Thymus (tissue), 11 donors: ENCODE data around the gene NPAS1. TPM values are rescaled to one million over a fixed set of nuclear protein-coding genes. Genes with fewer than 3 reads are reported as not detected.
A peak's percentile ranks its signal among the peaks of the same experiment; 100 is the strongest.

Experiments used
- DNase-seq, 9 donors: peaks; one replicate each; pipeline ENCODE4 v3.0.0-alpha.2; 2013; ENCODE audit warnings: low spot score in 9 of 9, low read depth in 6 of 9, missing footprints in 1 of 9
- H3K27ac ChIP-seq, 2 donors: one replicate each; pipeline ENCODE4 v1.5.1; 2013; ENCODE audit warnings: control low read depth in 1 of 2, low read depth in 1 of 2, low read length in 1 of 2, mild to moderate bottlenecking in 1 of 2, moderate library complexity in 1 of 2
- H3K27me3 ChIP-seq, 2 donors: one replicate each; pipeline ENCODE4 v1.5.1; 2013; ENCODE audit warnings: low read length in 1 of 2; ENCODE audit not compliant: control insufficient read depth in 2 of 2, insufficient read depth in 1 of 2
- H3K36me3 ChIP-seq, 2 donors: one replicate each; pipeline ENCODE4 v1.5.1; 2013; ENCODE audit warnings: low read length in 1 of 2, mild to moderate bottlenecking in 1 of 2, moderate library complexity in 1 of 2; ENCODE audit not compliant: control insufficient read depth in 2 of 2, insufficient read depth in 2 of 2
- H3K4me1 ChIP-seq, 2 donors: one replicate each; pipeline ENCODE4 v1.5.1; 2013; ENCODE audit warnings: low read length in 2 of 2; ENCODE audit not compliant: control insufficient read depth in 2 of 2, insufficient read depth in 2 of 2
- H3K4me3 ChIP-seq, 2 donors: one replicate each; pipeline ENCODE4 v1.5.1; 2013; ENCODE audit warnings: low read length in 2 of 2, control low read depth in 1 of 2, mild to moderate bottlenecking in 1 of 2
- H3K9me3 ChIP-seq, 2 donors: one replicate each; pipeline ENCODE4 v1.5.1; 2013; ENCODE audit warnings: low read length in 1 of 2, mild to moderate bottlenecking in 1 of 2; ENCODE audit not compliant: control insufficient read depth in 2 of 2, insufficient read depth in 1 of 2
- WGBS: extraction: QIAGEN DNeasy Blood & Tissue Kit; methylation state at CpG from one replicate; pipeline ENCODE4 v1.1.7; 2013; 5-methylcytosine and 5-hydroxymethylcytosine counted together
- polyA plus RNA-seq: library from polyadenylated mRNA; stranded (reverse); fragments of 200-250 nt; gene quantifications from one replicate; pipeline ENCODE4 v1.2.3, GENCODE V29; 2013
- total RNA-seq: library from RNA; stranded (reverse); fragments of 120-200 nt; gene quantifications from one replicate; pipeline ENCODE4 v1.2.4, GENCODE V29; 2013
- donor health status: healthy.

Gene NPAS1
- total and polyA plus RNA-seq, 2 donors = 0.09 to 0.46 TPM

- WGBS = 93% methylated on average over 10 of the region's 10 CpGs
Measured at GRCh38 chr19:47093841-47094240, 74.2 kb downstream of the NPAS1 start.

GRCh38 chr19:47094557-47095475 is 75.2 kb downstream of the NPAS1 start:
- Histone ChIP-seq H3K9me3 (no peaks in the 10 kb centered on the region), H3K4me3 (no peak overlapping the region), H3K27ac (peak overlapping the region; percentile 60 to 61), H3K4me1 (peaks cover 10 to 28% of the 10 kb centered on the region in 2 donors), H3K27me3 (no peaks in the 10 kb centered on the region), H3K36me3 (peaks cover 59 to 81% of the 10 kb centered on the region in 2 donors)
- peak in 1 of 9 donors; percentile 37 for DNase-seq
- 40% methylated on average over 15 of the region's 15 CpGs for WGBS

More at GRCh38 chr19:47093841-47094240, 74.2 kb downstream of the NPAS1 start:
- H3K4me1 ChIP-seq = peaks cover 9 to 28% of the 10 kb centered on the region in 2 donors
- no peaks in the 10 kb centered on the region for H3K27me3 ChIP-seq
- peaks cover 68 to 89% of the 10 kb centered on the region in 2 donors for H3K36me3 ChIP-seq
- H3K27ac ChIP-seq = no peak overlapping the region
- no peak overlapping the region for H3K4me3 ChIP-seq
- H3K9me3 ChIP-seq = no peaks in the 10 kb centered on the region
- DNase-seq = no peak

Other genes with a start within 250 kb of the NPAS1 start
- 22.5 TPM for gene SLC1A5, start 231.2 kb upstream of the NPAS1 start, total RNA-seq
- gene SLC1A5, start 231.2 kb upstream of the NPAS1 start, polyA plus RNA-seq = 32.2 TPM
- gene AP2S1, start 169.0 kb upstream of the NPAS1 start, total RNA-seq = 106 TPM
- gene AP2S1, start 169.0 kb upstream of the NPAS1 start, polyA plus RNA-seq = 88.0 TPM
- 9.0 TPM for gene ARHGAP35, start 158.8 kb upstream of the NPAS1 start, total RNA-seq
- 8.8 TPM for gene ARHGAP35, start 158.8 kb upstream of the NPAS1 start, polyA plus RNA-seq
- gene TMEM160, start 28.8 kb downstream of the NPAS1 start, total RNA-seq = 31.4 TPM
- gene TMEM160, start 28.8 kb downstream of the NPAS1 start, polyA plus RNA-seq = 5.0 TPM
- 12.1 TPM for gene ZC3H4, start 93.9 kb downstream of the NPAS1 start, total RNA-seq
- 14.3 TPM for gene ZC3H4, start 93.9 kb downstream of the NPAS1 start, polyA plus RNA-seq
- 93.3 TPM for gene SAE1, start 111.0 kb downstream of the NPAS1 start, total RNA-seq
- 40.5 TPM for gene SAE1, start 111.0 kb downstream of the NPAS1 start, polyA plus RNA-seq
- gene BBC3, start 211.4 kb downstream of the NPAS1 start, total RNA-seq = 5.8 TPM
- 15.1 TPM for gene BBC3, start 211.4 kb downstream of the NPAS1 start, polyA plus RNA-seq
- 4.9 TPM for gene CCDC9, start 236.7 kb downstream of the NPAS1 start, total RNA-seq
- gene CCDC9, start 236.7 kb downstream of the NPAS1 start, polyA plus RNA-seq = 27.4 TPM